ENCODE measurements around the gene CRTC1. TPM values are rescaled to one million over a fixed set of nuclear protein-coding genes. Genes with fewer than 3 reads are reported as not detected.

The CRTC1 gene
- polyA plus RNA-seq, 2 of the 4 experiments (the other 2 are of a cell fraction): 0.87 to 4.0 TPM

DNA sequence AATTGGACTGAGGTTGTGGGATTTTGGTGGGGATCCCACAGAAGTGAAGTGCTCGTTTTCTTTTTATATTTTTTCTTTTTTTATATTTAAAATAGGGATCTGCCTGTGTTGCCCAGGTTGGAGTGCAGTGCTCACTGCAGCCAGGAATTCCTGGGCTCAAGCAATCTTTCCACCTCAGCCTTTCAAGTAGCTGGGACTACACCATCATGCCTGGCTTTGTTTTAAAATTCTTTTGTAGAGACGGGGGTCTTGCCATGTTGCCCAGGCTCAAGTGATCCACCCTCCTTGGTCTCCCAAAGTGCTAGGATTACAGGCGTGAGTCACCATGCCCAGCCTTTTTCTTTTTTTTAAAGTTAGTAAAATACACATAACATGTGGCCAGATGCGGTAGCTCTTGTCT lies 20.6 kb downstream of the CRTC1 start (continued):
- TF ChIP-seq, protein P1, sequence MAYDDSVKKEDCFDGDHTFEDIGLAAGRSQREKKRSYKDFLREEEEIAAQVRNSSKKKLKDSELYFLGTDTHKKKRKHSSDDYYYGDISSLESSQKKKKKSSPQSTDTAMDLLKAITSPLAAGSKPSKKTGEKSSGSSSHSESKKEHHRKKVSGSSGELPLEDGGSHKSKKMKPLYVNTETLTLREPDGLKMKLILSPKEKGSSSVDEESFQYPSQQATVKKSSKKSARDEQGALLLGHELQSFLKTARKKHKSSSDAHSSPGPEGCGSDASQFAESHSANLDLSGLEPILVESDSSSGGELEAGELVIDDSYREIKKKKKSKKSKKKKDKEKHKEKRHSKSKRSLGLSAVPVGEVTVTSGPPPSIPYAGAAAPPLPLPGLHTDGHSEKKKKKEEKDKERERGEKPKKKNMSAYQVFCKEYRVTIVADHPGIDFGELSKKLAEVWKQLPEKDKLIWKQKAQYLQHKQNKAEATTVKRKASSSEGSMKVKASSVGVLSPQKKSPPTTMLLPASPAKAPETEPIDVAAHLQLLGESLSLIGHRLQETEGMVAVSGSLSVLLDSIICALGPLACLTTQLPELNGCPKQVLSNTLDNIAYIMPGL (CRISPR knock-in tag; IDR thresholded peaks at IDR 0.05; ENCODE audit: borderline replicate concordance): no peak

DNA sequence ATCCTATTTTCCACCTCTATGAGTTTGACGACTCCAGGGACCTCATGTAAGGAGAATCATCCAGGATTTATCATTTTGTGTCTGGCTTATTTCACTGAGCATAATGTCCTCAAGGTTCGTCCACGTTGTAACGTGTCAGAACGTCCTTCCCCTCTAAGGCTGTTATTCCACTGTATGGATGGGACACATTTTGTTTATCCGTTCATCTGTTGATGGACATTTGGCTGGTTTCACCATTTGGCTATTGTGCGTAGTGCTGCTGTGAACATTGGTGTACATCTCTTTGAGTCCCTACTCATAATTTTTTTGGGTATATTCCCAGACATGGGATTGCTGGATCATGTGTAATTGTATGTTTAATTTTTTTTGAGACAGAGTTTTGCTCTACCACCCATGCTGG lies 21.5 kb downstream of the CRTC1 start:
- Histone ChIP-seq H3K4me3 (no peak overlapping the region), H3K4me2 (no peak overlapping the region), H3K27ac (no peak overlapping the region), H3K4me1 (no peaks in the 10 kb centered on the region), H3K9me3 (no peaks in the 10 kb centered on the region)
- FAIRE-seq (no peak), ATAC-seq (no peak), DNase-seq (ENCODE audit: low read depth in 1 of 2, low spot score in 1 of 2) (no peak)
- CTCF ChIA-PET: no interaction called here
- TF ChIP-seq, protein P2, sequence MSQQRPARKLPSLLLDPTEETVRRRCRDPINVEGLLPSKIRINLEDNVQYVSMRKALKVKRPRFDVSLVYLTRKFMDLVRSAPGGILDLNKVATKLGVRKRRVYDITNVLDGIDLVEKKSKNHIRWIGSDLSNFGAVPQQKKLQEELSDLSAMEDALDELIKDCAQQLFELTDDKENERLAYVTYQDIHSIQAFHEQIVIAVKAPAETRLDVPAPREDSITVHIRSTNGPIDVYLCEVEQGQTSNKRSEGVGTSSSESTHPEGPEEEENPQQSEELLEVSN (IDR thresholded peaks at IDR 0.05; ENCODE audit: borderline replicate concordance, low read depth): no peak
- TF ChIP-seq, protein P3, sequence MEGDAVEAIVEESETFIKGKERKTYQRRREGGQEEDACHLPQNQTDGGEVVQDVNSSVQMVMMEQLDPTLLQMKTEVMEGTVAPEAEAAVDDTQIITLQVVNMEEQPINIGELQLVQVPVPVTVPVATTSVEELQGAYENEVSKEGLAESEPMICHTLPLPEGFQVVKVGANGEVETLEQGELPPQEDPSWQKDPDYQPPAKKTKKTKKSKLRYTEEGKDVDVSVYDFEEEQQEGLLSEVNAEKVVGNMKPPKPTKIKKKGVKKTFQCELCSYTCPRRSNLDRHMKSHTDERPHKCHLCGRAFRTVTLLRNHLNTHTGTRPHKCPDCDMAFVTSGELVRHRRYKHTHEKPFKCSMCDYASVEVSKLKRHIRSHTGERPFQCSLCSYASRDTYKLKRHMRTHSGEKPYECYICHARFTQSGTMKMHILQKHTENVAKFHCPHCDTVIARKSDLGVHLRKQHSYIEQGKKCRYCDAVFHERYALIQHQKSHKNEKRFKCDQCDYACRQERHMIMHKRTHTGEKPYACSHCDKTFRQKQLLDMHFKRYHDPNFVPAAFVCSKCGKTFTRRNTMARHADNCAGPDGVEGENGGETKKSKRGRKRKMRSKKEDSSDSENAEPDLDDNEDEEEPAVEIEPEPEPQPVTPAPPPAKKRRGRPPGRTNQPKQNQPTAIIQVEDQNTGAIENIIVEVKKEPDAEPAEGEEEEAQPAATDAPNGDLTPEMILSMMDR (IDR thresholded peaks at IDR 0.05): no peak
- TF ChIP-seq ZC3H11A (IDR thresholded peaks at IDR 0.05) (no peak), NR3C1 (IDR thresholded peaks at IDR 0.05) (no peak), FOXS1 (CRISPR knock-in tag; IDR thresholded peaks at IDR 0.05) (no peak), ZSCAN20 (CRISPR knock-in tag; IDR thresholded peaks at IDR 0.05) (no peak), RFX5 (IDR thresholded peaks at IDR 0.05) (no peak), NPAS2 (CRISPR knock-in tag; IDR thresholded peaks at IDR 0.05; ENCODE audit: borderline replicate concordance) (no peak), JUNB (IDR thresholded peaks at IDR 0.05) (no peak), TFCP2L1 (CRISPR knock-in tag; IDR thresholded peaks at IDR 0.05) (no peak), ESRRA (IDR thresholded peaks at IDR 0.05; ENCODE audit: borderline replicate concordance, low read length) (no peak), CBX2 (IDR thresholded peaks at IDR 0.05; ENCODE audit: borderline replicate concordance, low read depth) (no peak)
- TF ChIP-seq, protein P4, sequence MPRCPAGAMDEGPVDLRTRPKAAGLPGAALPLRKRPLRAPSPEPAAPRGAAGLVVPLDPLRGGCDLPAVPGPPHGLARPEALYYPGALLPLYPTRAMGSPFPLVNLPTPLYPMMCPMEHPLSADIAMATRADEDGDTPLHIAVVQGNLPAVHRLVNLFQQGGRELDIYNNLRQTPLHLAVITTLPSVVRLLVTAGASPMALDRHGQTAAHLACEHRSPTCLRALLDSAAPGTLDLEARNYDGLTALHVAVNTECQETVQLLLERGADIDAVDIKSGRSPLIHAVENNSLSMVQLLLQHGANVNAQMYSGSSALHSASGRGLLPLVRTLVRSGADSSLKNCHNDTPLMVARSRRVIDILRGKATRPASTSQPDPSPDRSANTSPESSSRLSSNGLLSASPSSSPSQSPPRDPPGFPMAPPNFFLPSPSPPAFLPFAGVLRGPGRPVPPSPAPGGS (IDR thresholded peaks at IDR 0.05): no peak
- TF ChIP-seq, protein P5, sequence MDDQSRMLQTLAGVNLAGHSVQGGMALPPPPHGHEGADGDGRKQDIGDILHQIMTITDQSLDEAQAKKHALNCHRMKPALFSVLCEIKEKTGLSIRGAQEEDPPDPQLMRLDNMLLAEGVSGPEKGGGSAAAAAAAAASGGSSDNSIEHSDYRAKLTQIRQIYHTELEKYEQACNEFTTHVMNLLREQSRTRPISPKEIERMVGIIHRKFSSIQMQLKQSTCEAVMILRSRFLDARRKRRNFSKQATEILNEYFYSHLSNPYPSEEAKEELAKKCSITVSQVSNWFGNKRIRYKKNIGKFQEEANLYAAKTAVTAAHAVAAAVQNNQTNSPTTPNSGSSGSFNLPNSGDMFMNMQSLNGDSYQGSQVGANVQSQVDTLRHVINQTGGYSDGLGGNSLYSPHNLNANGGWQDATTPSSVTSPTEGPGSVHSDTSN (IDR thresholded peaks at IDR 0.05): no peak
- WGBS (ENCODE audit: missing lambda C conversion rate): 91% methylated on average over 7 of the region's 7 CpGs
- POLR2A ChIA-PET: no interaction called here

DNA sequence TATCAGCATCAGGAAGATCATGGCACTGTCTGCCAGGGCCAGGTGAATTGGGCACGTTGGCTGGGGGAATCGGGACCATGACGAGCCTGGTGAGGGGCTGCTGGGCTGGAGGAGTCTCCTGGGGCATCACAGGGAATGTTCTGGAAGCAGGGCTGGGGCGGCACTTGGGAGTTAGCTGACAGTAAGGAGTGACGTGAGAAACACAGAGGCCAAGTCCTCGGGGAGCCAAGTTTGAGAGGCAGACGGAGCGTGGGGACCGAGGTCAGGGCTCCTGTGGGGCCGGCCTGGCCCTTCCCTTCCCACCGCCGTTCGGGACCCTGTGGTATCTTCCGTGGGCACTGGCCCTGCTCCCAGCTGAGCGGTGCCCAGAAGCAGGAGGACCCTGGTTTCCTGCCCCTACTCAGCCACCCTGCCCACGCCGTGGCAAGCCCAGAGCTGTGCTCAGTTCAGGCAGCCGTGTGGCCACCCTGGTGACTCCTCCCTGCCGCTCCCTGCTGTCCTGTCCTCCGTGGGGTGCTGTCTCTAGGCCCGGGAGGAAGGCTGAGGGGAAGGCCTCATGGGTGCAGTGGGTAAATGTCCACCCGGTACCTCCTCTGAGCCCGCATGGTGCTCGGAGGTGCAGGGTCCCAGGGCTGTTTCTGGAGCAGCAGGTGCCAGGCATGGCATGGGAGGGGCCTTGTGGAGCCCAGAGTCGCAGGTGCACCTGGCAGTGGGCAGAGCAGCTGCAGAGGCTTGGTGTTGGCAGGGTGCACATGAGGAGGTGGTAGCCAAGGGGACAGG lies 25.2 kb downstream of the CRTC1 start:
- FAIRE-seq: no peak

More for the DNA sequence above, 25.2 kb downstream of the CRTC1 start:
- ATAC-seq (no peak), DNase-seq (ENCODE audit: low read depth in 1 of 2, low spot score in 1 of 2) (no peak)
- no peak overlapping the region for H3K4me3 ChIP-seq
- H3K4me1 ChIP-seq: no peaks in the 10 kb centered on the region
- TF ChIP-seq MYC (IDR thresholded peaks at IDR 0.05; ENCODE audit: borderline replicate concordance, low read length) (no peak), CHD2 (IDR thresholded peaks at IDR 0.05; ENCODE audit: low read length, partially characterized antibody) (no peak), FOSB (CRISPR knock-in tag; IDR thresholded peaks at IDR 0.05) (no peak), SMC3 (IDR thresholded peaks at IDR 0.05) (no peak), FOSL2 (IDR thresholded peaks at IDR 0.05) (no peak), FOSL2 (CRISPR knock-in tag; IDR thresholded peaks at IDR 0.05) (no peak), EHMT2 (IDR thresholded peaks at IDR 0.05; ENCODE audit: low read depth) (no peak)
- TF ChIP-seq, protein P6, sequence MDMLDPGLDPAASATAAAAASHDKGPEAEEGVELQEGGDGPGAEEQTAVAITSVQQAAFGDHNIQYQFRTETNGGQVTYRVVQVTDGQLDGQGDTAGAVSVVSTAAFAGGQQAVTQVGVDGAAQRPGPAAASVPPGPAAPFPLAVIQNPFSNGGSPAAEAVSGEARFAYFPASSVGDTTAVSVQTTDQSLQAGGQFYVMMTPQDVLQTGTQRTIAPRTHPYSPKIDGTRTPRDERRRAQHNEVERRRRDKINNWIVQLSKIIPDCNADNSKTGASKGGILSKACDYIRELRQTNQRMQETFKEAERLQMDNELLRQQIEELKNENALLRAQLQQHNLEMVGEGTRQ (IDR thresholded peaks at IDR 0.05): no peak
- TF ChIP-seq, protein P7, sequence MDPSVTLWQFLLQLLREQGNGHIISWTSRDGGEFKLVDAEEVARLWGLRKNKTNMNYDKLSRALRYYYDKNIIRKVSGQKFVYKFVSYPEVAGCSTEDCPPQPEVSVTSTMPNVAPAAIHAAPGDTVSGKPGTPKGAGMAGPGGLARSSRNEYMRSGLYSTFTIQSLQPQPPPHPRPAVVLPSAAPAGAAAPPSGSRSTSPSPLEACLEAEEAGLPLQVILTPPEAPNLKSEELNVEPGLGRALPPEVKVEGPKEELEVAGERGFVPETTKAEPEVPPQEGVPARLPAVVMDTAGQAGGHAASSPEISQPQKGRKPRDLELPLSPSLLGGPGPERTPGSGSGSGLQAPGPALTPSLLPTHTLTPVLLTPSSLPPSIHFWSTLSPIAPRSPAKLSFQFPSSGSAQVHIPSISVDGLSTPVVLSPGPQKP (IDR thresholded peaks at IDR 0.05; ENCODE audit: low read depth, low read length): no peak
- ChIA-PET POLR2A (no interaction called here), CTCF (interaction anchor here (1.2 to 2.0 kb wide), 2 partner anchors 10 to 139 kb away, joined by 3 to 5 read pairs; no protein-coding TSS in a partner anchor)
- WGBS (ENCODE audit: missing lambda C conversion rate): 90% methylated on average over 14 of the region's 25 CpGs
- H3K4me2 ChIP-seq: no peak overlapping the region
- no peak overlapping the region for H3K27ac ChIP-seq
- H3K9me3 ChIP-seq: no peaks in the 10 kb centered on the region

Measured in A549 (cell line).